Activated CD8-positive, alpha-beta T cell treated with anti-CD3 and anti-CD28 coated beads for 36 hours (primary cell): ENCODE data around the gene JMJD4. TPM values are rescaled to one million over a fixed set of nuclear protein-coding genes. Genes with fewer than 3 reads are reported as not detected.

Source experiments
- ATAC-seq: fragments of 200-7000 bp; cut with Tn5 transposase; one replicate; pipeline ENCODE4 v1.10.0; 2021; ENCODE audit warnings: mild to moderate bottlenecking, moderate library complexity
- CTCF ChIA-PET: fragments of 350-600 bp; sonication (Branson Sonifier 250); formaldehyde crosslinking; loops from one replicate; lab custom pipeline; 2021; ENCODE audit warnings: antibody characterized with exemption; lab: Charles Lee
- POLR2A ChIA-PET: fragments of 350-600 bp; sonication (Branson Sonifier 250); formaldehyde crosslinking; loops from one replicate; lab custom pipeline; 2021; ENCODE audit warnings: antibody characterized with exemption; lab: Charles Lee
- DNase-seq: peaks from one replicate; pipeline ENCODE4 v3.0.0-alpha.2; 2020
- H3K27ac Mint-ChIP-seq: one replicate; pipeline ENCODE4 v1.8.0; 2021; ENCODE audit warnings: mild to moderate bottlenecking, mixed read lengths
- H3K27me3 Mint-ChIP-seq: one replicate; pipeline ENCODE4 v1.8.0; 2021; ENCODE audit warnings: mixed read lengths
- H3K36me3 Mint-ChIP-seq: one replicate; pipeline ENCODE4 v1.8.0; 2021; ENCODE audit warnings: low read depth, mixed read lengths
- H3K4me1 Mint-ChIP-seq: one replicate; pipeline ENCODE4 v1.8.0; 2021; ENCODE audit warnings: low read depth, mixed read lengths
- H3K4me3 Mint-ChIP-seq: one replicate; pipeline ENCODE4 v1.8.0; 2021; ENCODE audit warnings: mild to moderate bottlenecking, moderate library complexity, mixed read lengths
- H3K9me3 Mint-ChIP-seq: one replicate; pipeline ENCODE4 v1.8.0; 2021; ENCODE audit warnings: mixed read lengths
- intact Hi-C: fragments of 100-400 bp; cut with micrococcal nuclease; formaldehyde crosslinking; loops from one replicate; pipeline ENCODE4 v1.10.0; 2022
- total RNA-seq, 2 experiments: library from RNA; stranded (reverse); gene quantifications; one replicate each; pipeline ENCODE4 v1.2.3, GENCODE V29; 2021
- TF ChIP-seq, protein P1 (sequence below): fragments of 200-600 bp; IDR thresholded peaks from one replicate; pipeline ENCODE4 v1.8.0; 2022; ENCODE audit warnings: antibody characterized with exemption, mild to moderate bottlenecking

The JMJD4 gene
- total RNA-seq, 2 experiments from 2014 or later, result 16.2 to 17.3 TPM

DNA sequence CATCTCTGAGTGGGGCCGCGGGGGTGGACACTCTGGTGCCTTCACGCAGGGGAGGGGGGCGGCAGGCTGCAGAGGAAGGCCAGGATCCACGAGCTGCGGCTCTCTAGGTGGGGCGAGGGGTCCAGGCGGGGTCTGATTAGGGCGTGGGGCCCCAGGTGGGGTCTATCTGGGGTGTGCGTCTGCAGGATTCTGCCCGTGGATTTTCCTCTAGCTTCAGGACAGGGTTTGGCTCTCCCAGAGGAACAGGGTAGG lies 6.3 kb downstream of the JMJD4 start:
- POLR2A ChIA-PET, result no interaction called here
- peaks cover 5% of the 10 kb centered on the region for H3K27me3 Mint-ChIP-seq
- H3K4me3 Mint-ChIP-seq, result peak overlapping the region; percentile 80
- peaks cover 12% of the 10 kb centered on the region for H3K36me3 Mint-ChIP-seq
- H3K4me1 Mint-ChIP-seq, result peaks cover 26% of the 10 kb centered on the region
- intact Hi-C loops, result loop anchor here (10.0 kb wide), 1 partner anchor 164 kb away; the partner anchor contains the start of gene ZNF678
- peak; percentile 28 for DNase-seq
- TF ChIP-seq, protein P1, sequence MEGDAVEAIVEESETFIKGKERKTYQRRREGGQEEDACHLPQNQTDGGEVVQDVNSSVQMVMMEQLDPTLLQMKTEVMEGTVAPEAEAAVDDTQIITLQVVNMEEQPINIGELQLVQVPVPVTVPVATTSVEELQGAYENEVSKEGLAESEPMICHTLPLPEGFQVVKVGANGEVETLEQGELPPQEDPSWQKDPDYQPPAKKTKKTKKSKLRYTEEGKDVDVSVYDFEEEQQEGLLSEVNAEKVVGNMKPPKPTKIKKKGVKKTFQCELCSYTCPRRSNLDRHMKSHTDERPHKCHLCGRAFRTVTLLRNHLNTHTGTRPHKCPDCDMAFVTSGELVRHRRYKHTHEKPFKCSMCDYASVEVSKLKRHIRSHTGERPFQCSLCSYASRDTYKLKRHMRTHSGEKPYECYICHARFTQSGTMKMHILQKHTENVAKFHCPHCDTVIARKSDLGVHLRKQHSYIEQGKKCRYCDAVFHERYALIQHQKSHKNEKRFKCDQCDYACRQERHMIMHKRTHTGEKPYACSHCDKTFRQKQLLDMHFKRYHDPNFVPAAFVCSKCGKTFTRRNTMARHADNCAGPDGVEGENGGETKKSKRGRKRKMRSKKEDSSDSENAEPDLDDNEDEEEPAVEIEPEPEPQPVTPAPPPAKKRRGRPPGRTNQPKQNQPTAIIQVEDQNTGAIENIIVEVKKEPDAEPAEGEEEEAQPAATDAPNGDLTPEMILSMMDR, result no peak
- CTCF ChIA-PET, result no interaction called here
- H3K27ac Mint-ChIP-seq, result peak overlapping the region; percentile 79
- peak; percentile 9 for ATAC-seq
- H3K9me3 Mint-ChIP-seq, result peaks cover under 1% of the 10 kb centered on the region

DNA sequence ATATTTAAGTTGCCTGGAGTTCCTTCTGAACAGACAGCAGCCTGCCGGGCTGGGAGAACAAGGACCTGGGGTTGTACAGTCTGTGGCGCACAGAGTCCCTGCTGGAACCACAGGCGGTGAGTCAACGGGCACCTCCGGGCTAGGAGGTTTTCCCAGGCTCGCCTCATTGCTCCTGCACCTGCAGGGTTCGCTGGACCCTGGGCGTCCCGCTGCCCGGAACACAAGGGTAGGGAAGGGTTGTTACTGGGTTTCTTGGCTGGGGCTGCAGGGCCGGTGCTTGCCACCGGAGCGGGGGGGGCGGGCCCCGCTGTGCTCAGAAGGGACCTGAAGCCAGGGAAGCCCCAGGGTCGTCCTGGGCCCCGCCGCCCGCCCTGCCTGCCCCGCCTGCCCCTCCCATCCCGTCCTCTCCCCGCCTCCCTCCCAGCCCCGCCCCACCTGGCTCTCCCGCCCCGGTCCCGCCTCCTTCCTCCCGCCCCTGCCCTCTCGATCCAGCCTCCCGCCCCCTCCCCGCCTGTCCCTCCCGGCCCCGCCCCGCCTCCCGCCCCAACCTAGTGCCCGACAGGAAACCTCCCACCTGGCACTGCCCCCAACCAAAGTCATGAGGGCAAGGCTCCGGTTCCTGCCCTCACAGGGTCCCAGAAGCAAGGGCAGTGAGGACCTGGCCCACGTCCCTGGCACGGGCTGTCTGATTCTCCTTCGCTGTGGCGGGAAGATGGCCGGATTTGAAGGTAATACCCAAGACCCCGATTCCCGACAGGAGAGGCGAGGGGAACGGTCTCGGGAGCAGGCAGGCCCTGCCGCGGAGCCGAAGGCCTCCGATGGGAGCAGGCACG lies 6.8 kb downstream of the JMJD4 start:
- POLR2A ChIA-PET, result no interaction called here
- CTCF ChIA-PET, result no interaction called here
- peak overlapping the region; percentile 80 for H3K4me3 Mint-ChIP-seq
- ATAC-seq, result peak; percentile 71
- H3K4me1 Mint-ChIP-seq, result peaks cover 20% of the 10 kb centered on the region
- H3K36me3 Mint-ChIP-seq, result peaks cover 7% of the 10 kb centered on the region
- H3K9me3 Mint-ChIP-seq, result peaks cover 2% of the 10 kb centered on the region
- TF ChIP-seq, protein P1, result no peak
- peak overlapping the region; percentile 79 for H3K27ac Mint-ChIP-seq
- peaks cover 5% of the 10 kb centered on the region for H3K27me3 Mint-ChIP-seq
- DNase-seq, result peak; percentile 79
- intact Hi-C loops, result loop anchor here (10.0 kb wide), 1 partner anchor 163 kb away; the partner anchor contains the start of gene ZNF678

DNA sequence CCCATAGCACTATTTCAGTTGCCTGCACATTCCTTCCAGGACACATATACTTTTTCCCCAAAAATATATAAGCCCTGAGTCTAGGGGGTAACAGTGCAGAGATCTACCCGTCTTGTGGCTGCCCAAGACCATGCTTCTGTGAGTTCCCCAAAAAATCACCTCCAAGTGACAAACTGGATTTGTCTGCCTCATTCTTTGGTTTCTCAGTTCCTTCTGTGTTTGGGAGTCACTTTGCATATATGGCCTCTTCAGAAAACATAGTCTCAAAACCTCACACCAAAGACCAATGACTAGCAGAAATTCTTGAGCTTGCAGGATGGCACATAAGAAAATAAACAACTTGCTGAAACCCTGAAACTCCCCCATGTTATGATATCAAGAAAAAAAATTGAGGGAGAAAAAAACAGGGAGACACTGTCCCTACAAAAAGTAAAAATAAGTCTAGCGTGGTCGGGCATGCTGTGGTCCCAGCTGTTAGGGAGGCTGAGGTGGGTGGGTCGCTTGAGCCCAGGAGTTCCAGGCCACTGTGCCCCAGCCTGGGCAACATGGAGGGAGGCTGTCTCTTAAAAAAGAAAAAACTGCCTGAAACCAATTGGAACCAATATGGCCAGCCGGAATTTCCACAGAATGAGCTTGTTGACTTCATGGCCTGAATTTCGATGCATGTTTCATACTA lies 8.0 kb downstream of the JMJD4 start:
- Mint-ChIP-seq H3K27me3 (peaks cover 5% of the 10 kb centered on the region), H3K4me1 (peaks cover 18% of the 10 kb centered on the region), H3K4me3 (no peak overlapping the region), H3K9me3 (peaks cover 10% of the 10 kb centered on the region), H3K27ac (no peak overlapping the region), H3K36me3 (peaks cover 5% of the 10 kb centered on the region)
- intact Hi-C loops, result loop anchor here (10.0 kb wide), 1 partner anchor 162 kb away; the partner anchor contains the start of gene ZNF678
- POLR2A ChIA-PET, result no interaction called here
- DNase-seq, result no peak
- CTCF ChIA-PET, result no interaction called here
- TF ChIP-seq, protein P1, result no peak
- no peak for ATAC-seq

GRCh38 chr1:227726318-227726717 lies 8.8 kb downstream of the JMJD4 start:
- POLR2A ChIA-PET, result no interaction called here
- peaks cover 18% of the 10 kb centered on the region for H3K4me1 Mint-ChIP-seq
- no peak overlapping the region for H3K4me3 Mint-ChIP-seq
- peaks cover 16% of the 10 kb centered on the region for H3K9me3 Mint-ChIP-seq
- TF ChIP-seq, protein P1, result no peak
- H3K27me3 Mint-ChIP-seq, result peaks cover 5% of the 10 kb centered on the region
- peaks cover 5% of the 10 kb centered on the region for H3K36me3 Mint-ChIP-seq
- CTCF ChIA-PET, result no interaction called here
- intact Hi-C loops, result loop anchor here (10.0 kb wide), 1 partner anchor 162 kb away; the partner anchor contains the start of gene ZNF678
- DNase-seq (no peak), ATAC-seq (no peak)
- H3K27ac Mint-ChIP-seq, result no peak overlapping the region

DNA sequence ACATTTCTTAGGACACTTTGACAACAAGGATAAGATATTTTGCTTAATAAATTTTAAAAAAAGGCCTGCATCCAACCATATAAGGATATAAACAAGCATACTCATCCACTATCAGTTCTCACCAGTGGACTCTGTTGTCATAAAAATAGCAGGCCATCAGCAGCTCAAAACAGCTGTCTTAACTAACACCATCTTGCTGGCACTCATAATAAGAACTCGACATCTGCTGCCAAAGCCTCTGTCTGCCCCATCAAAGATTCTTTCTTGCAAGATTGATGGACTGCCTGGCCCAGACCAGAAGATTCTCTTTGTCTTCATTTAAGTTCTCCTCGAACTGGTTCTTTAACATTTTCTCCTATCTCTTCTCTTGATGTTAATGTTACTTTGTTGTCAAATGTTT lies 10.1 kb downstream of the JMJD4 start:
- peaks cover 10% of the 10 kb centered on the region for H3K36me3 Mint-ChIP-seq
- peaks cover 5% of the 10 kb centered on the region for H3K27me3 Mint-ChIP-seq
- ChIA-PET POLR2A (no interaction called here), CTCF (no interaction called here)
- peaks cover 14% of the 10 kb centered on the region for H3K4me1 Mint-ChIP-seq
- no peak overlapping the region for H3K4me3 Mint-ChIP-seq
- DNase-seq (no peak), ATAC-seq (no peak)
- peaks cover 28% of the 10 kb centered on the region for H3K9me3 Mint-ChIP-seq
- TF ChIP-seq, protein P1, result no peak
- intact Hi-C loops, result loop anchor here (10.0 kb wide), 1 partner anchor 160 kb away; the partner anchor contains the start of gene ZNF678
- H3K27ac Mint-ChIP-seq, result no peak overlapping the region
